Neural progenitor cell (in vitro differentiated cells): ENCODE measurements around the gene PHC3.

Experiments used
- EZH2 ChIP-seq: fragments of 200-600 bp; sonication (generic); IDR thresholded peaks from 2 replicates; pipeline ENCODE4 v1.6.1; 2017; ENCODE audit warnings: antibody characterized with exemption, mild to moderate bottlenecking, moderate library complexity
- TF ChIP-seq, protein P1 (sequence below): fragments of 200-600 bp; sonication (generic); IDR thresholded peaks from 2 replicates; pipeline ENCODE4 v1.5.1; 2017; ENCODE audit warnings: antibody characterized with exemption, mild to moderate bottlenecking

DNA sequence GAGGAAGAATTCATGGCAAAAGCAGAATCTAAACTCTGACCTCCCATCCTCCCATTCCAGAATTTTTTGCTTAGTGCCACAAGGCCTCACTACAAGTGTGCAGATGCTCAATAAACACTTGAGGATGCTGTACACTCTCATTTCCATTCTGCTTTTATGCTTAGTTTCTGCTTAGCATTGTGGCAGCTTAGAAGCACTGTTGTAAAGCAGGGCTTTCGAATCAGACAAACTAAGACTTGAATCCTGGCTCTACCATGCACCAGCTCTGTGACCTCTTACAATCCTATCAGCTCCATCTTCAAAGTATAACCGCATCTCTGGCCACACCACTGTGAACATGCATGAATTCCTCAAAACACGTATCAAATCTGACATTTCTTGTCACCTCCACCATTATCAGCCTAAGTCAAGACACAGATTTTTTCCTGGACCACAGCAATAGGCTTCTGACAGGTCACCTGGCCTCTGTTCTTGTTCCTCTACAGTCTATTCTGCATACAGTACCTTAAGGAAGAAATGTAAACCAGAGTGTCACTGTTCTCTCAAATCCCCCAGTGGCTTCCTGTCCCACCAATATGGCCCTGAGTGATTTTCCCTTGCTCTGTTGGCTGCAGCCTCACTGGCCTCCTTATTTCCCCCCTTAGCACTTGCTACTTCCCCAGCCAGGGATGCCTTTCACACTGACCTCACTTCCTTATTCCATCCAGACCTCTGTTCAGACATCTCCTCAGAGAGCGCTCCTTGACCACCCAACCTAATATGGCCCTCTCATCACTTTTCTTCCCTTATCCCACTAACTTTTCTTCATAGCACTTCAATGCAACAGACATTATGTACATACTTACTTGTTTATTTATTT is 8.1 kb upstream of the PHC3 start:
- TF ChIP-seq, protein P1, sequence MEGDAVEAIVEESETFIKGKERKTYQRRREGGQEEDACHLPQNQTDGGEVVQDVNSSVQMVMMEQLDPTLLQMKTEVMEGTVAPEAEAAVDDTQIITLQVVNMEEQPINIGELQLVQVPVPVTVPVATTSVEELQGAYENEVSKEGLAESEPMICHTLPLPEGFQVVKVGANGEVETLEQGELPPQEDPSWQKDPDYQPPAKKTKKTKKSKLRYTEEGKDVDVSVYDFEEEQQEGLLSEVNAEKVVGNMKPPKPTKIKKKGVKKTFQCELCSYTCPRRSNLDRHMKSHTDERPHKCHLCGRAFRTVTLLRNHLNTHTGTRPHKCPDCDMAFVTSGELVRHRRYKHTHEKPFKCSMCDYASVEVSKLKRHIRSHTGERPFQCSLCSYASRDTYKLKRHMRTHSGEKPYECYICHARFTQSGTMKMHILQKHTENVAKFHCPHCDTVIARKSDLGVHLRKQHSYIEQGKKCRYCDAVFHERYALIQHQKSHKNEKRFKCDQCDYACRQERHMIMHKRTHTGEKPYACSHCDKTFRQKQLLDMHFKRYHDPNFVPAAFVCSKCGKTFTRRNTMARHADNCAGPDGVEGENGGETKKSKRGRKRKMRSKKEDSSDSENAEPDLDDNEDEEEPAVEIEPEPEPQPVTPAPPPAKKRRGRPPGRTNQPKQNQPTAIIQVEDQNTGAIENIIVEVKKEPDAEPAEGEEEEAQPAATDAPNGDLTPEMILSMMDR, result no peak
- TF ChIP-seq EZH2, result no peak
